Embryonic facial prominence (tissue), 1 donor: ENCODE results near the gene MAP3K3.
A peak's percentile ranks its signal among the peaks of the same experiment; 100 is the strongest.

Experiments used
- DNase-seq: peaks from one replicate; pipeline ENCODE4 v3.0.0-alpha.2; 2016; ENCODE audit errors: extremely low spot score

Gene MAP3K3

GRCh38 chr17:63621684-63622573, at the start of gene MAP3K3:
Gene MAP3K3, plus strand, starts transcription at chr17:63622417. Its CDS starts 343 bp downstream, at chr17:63622760.
- peak; percentile 98 for DNase-seq

- no peak for DNase-seq
Measured at GRCh38 chr17:63573634-63574033, 48.6 kb upstream of the MAP3K3 start.

GRCh38 chr17:63578027-63578768, 44.0 kb upstream of the MAP3K3 start:
- no peak for DNase-seq

- no peak for DNase-seq
Measured at GRCh38 chr17:63578769-63579111, 43.5 kb upstream of the MAP3K3 start.

GRCh38 chr17:63579633-63580032, 42.6 kb upstream of the MAP3K3 start:
- DNase-seq, result no peak

GRCh38 chr17:63587770-63588169, 34.4 kb upstream of the MAP3K3 start:
- no peak for DNase-seq

GRCh38 chr17:63588797-63589196, 33.4 kb upstream of the MAP3K3 start:
- DNase-seq, result no peak

GRCh38 chr17:63589646-63590045, 32.6 kb upstream of the MAP3K3 start:
- no peak for DNase-seq

GRCh38 chr17:63592797-63593196, 29.4 kb upstream of the MAP3K3 start:
- no peak for DNase-seq

GRCh38 chr17:63595132-63595531, 27.1 kb upstream of the MAP3K3 start:
- DNase-seq, result no peak

- DNase-seq, result no peak
Measured at GRCh38 chr17:63596856-63597586, 25.2 kb upstream of the MAP3K3 start.

- no peak for DNase-seq
Measured at GRCh38 chr17:63598281-63598680, 23.9 kb upstream of the MAP3K3 start.

GRCh38 chr17:63600569-63601438, 21.4 kb upstream of the MAP3K3 start, which contains the start of gene TACO1:
Gene TACO1, plus strand, starts transcription at chr17:63600895. Its CDS starts 189 bp downstream, at chr17:63601084.
- peak; percentile 42 for DNase-seq

GRCh38 chr17:63601439-63602371, 20.5 kb upstream of the MAP3K3 start:
- no peak for DNase-seq

GRCh38 chr17:63609816-63610573, 12.2 kb upstream of the MAP3K3 start:
- no peak for DNase-seq

GRCh38 chr17:63610854-63611253, 11.4 kb upstream of the MAP3K3 start:
- DNase-seq, result no peak

- DNase-seq, result no peak
Measured at GRCh38 chr17:63611354-63611753, 10.9 kb upstream of the MAP3K3 start.

GRCh38 chr17:63613663-63614062, 8.6 kb upstream of the MAP3K3 start:
- DNase-seq, result no peak

- no peak for DNase-seq
Measured at GRCh38 chr17:63621229-63621683, 961 bp upstream of the MAP3K3 start.
